H1 (cell line): ENCODE data around the gene CDH18. TPM values are rescaled to one million over a fixed set of nuclear protein-coding genes. Genes with fewer than 3 reads are reported as not detected.

Source experiments
- CTCF ChIA-PET: fragments of 300-600 bp; sonication (Branson Sonifier 250); formaldehyde crosslinking; loops from one replicate; lab custom pipeline; 2021; ENCODE audit not compliant: partially characterized antibody; lab: Charles Lee
- POLR2A ChIA-PET: fragments of 300-600 bp; sonication (Branson Sonifier 250); formaldehyde crosslinking; loops from one replicate; lab custom pipeline; 2021; ENCODE audit warnings: inconsistent platforms; ENCODE audit not compliant: partially characterized antibody; lab: Charles Lee
- DNase-seq, 2 experiments: peaks; one replicate each; pipeline versions ENCODE4 v3.0.0 to v3.0.0-alpha.2; 2010 to 2022; ENCODE audit warnings: low spot score in 2 of 2, low read depth in 1 of 2, mixed read lengths in 1 of 2
- FAIRE-seq: peaks from 2 replicates; lab custom pipeline; 2011; peaks lifted over from hg19 to GRCh38; lab: Jason Lieb, UNC
- H2AFZ ChIP-seq: 2 replicates; pipeline ENCODE4 v1.8.1; 2012; ENCODE audit warnings: low read length, inconsistent platforms
- H2AK5ac ChIP-seq: 2 replicates; pipeline ENCODE4 v1.6.1; 2013; ENCODE audit warnings: low read depth, low read length
- H2BK120ac ChIP-seq: replicated peaks from 2 replicates; pipeline ENCODE3; 2013; ENCODE audit warnings: low read depth, low read length, inconsistent platforms
- H2BK12ac ChIP-seq: 2 replicates; pipeline ENCODE4 v1.6.1; 2013; ENCODE audit warnings: low read depth, low read length
- H2BK15ac ChIP-seq: 2 replicates; pipeline ENCODE4 v1.6.1; 2013; ENCODE audit warnings: low read length
- H2BK20ac ChIP-seq: 2 replicates; pipeline ENCODE4 v1.6.1; 2013; ENCODE audit warnings: low read length
- H2BK5ac ChIP-seq: 2 replicates; pipeline ENCODE4 v1.6.1; 2013; ENCODE audit warnings: low read depth, low read length
- H3K14ac ChIP-seq: 2 replicates; pipeline ENCODE4 v1.6.1; 2013; ENCODE audit warnings: inconsistent platforms; ENCODE audit not compliant: insufficient read length
- H3K18ac ChIP-seq: 2 replicates; pipeline ENCODE4 v1.6.1; 2013; ENCODE audit warnings: low read length; ENCODE audit errors: extremely low read depth
- H3K23ac ChIP-seq: 2 replicates; pipeline ENCODE4 v1.6.1; 2013; ENCODE audit warnings: inconsistent platforms; ENCODE audit not compliant: insufficient read length
- H3K23me2 ChIP-seq: 2 replicates; pipeline ENCODE4 v1.6.1; 2013; ENCODE audit warnings: low read depth, low read length
- H3K27ac ChIP-seq: 2 replicates; pipeline ENCODE4 v1.6.1; 2011; ENCODE audit warnings: low read depth, low read length, inconsistent platforms
- H3K27me3 ChIP-seq, 4 experiments: replicated peaks in 1 of 4; 1 replicate in 1 of 4; 2 replicates in 3 of 4; pipeline versions ENCODE4 v1.6.1 to v1.8.1; 2011 to 2013; ENCODE audit warnings: low read length in 3 of 4, mild to moderate bottlenecking in 3 of 4, inconsistent platforms in 2 of 4, mixed read lengths in 2 of 4, moderate library complexity in 1 of 4; ENCODE audit not compliant: control insufficient read depth in 3 of 4, insufficient read depth in 3 of 4; ENCODE audit errors: extremely low read depth in 1 of 4
- H3K36me3 ChIP-seq, 4 experiments: 2 replicates each; pipeline versions ENCODE4 v1.6.1 to v1.8.1; 2011 to 2013; ENCODE audit warnings: mild to moderate bottlenecking in 4 of 4, low read length in 3 of 4, moderate library complexity in 2 of 4, control low read depth in 1 of 4, inconsistent platforms in 1 of 4; ENCODE audit not compliant: insufficient read depth in 4 of 4, control insufficient read depth in 2 of 4
- H3K4ac ChIP-seq: replicated peaks from 2 replicates; pipeline ENCODE3; 2013; ENCODE audit warnings: low read length, low read depth, mixed read lengths, inconsistent platforms; ENCODE audit not compliant: insufficient read length
- H3K4me1 ChIP-seq, 4 experiments: replicated peaks in 1 of 4; 1 replicate in 1 of 4; 2 replicates in 3 of 4; pipeline versions ENCODE4 v1.6.1 to v1.8.1; 2011 to 2013; ENCODE audit warnings: low read length in 3 of 4, inconsistent platforms in 2 of 4, mixed read lengths in 1 of 4; ENCODE audit not compliant: insufficient read depth in 4 of 4, control insufficient read depth in 3 of 4
- H3K4me2 ChIP-seq, 2 experiments: 2 replicates each; pipeline versions ENCODE4 v1.6.1 to v1.8.1; 2011 to 2013; ENCODE audit warnings: low read depth in 2 of 2, low read length in 2 of 2, control low read depth in 1 of 2, inconsistent platforms in 1 of 2, mild to moderate bottlenecking in 1 of 2; ENCODE audit not compliant: insufficient read depth in 1 of 2
- H3K4me3 ChIP-seq, 4 experiments: fragments of 200-600, 300-600 bp in 1 of 4; sonication (generic), shearing (Covaris generic), sonication (Bioruptor Twin) in 1 of 4; 2 replicates each; pipeline versions ENCODE4 v1.5.1 to v1.8.1; 2011 to 2016; ENCODE audit warnings: low read length in 4 of 4, low read depth in 3 of 4, control low read depth in 2 of 4, inconsistent platforms in 2 of 4, mild to moderate bottlenecking in 2 of 4, mixed read lengths in 1 of 4, moderate library complexity in 1 of 4; ENCODE audit not compliant: insufficient read depth in 2 of 4; ENCODE audit errors: extremely low read depth in 1 of 4
- H3K56ac ChIP-seq: replicated peaks from 2 replicates; pipeline ENCODE3; 2013; ENCODE audit warnings: low read depth, mild to moderate bottlenecking, mixed read lengths, low read length, inconsistent platforms; ENCODE audit not compliant: insufficient read length
- H3K79me1 ChIP-seq: 2 replicates; pipeline ENCODE4 v1.6.1; 2013; ENCODE audit warnings: low read depth, low read length, control low read depth
- H3K79me2 ChIP-seq, 2 experiments: 2 replicates each; pipeline versions ENCODE4 v1.6.1 to v1.8.1; 2012 to 2013; ENCODE audit warnings: low read length in 2 of 2, mild to moderate bottlenecking in 2 of 2, inconsistent platforms in 1 of 2; ENCODE audit not compliant: insufficient read depth in 2 of 2, control insufficient read depth in 1 of 2
- H3K9ac ChIP-seq, 4 experiments: replicated peaks in 1 of 4; 1 replicate in 1 of 4; 2 replicates in 3 of 4; pipeline versions ENCODE4 v1.6.1 to v1.8.1; 2011 to 2013; ENCODE audit warnings: low read depth in 3 of 4, low read length in 3 of 4, control low read depth in 2 of 4, mild to moderate bottlenecking in 2 of 4, moderate library complexity in 2 of 4, inconsistent platforms in 1 of 4; ENCODE audit errors: extremely low read depth in 1 of 4
- H3K9me3 ChIP-seq, 2 experiments: 2 replicates each; pipeline versions ENCODE4 v1.6.1 to v1.8.1; 2012 to 2013; ENCODE audit warnings: mild to moderate bottlenecking in 2 of 2, moderate library complexity in 2 of 2, control low read depth in 1 of 2, inconsistent platforms in 1 of 2, low read depth in 1 of 2, low read length in 1 of 2, mixed read lengths in 1 of 2; ENCODE audit not compliant: insufficient read depth in 2 of 2
- H4K20me1 ChIP-seq, 2 experiments: replicated peaks in 1 of 2; 2 replicates each; pipeline versions ENCODE3 to v1.8.1; 2011 to 2013; ENCODE audit warnings: inconsistent platforms in 2 of 2, low read length in 2 of 2, mild to moderate bottlenecking in 1 of 2; ENCODE audit not compliant: insufficient read depth in 2 of 2, control insufficient read depth in 1 of 2
- H4K5ac ChIP-seq: 2 replicates; pipeline ENCODE4 v1.6.1; 2013; ENCODE audit warnings: low read length, low read depth, mixed read lengths, inconsistent platforms; ENCODE audit not compliant: insufficient read length
- H4K8ac ChIP-seq: 2 replicates; pipeline ENCODE4 v1.8.0; 2013; ENCODE audit warnings: mild to moderate bottlenecking, moderate library complexity, low read length, inconsistent platforms; ENCODE audit not compliant: insufficient read depth; ENCODE audit errors: extremely low read depth
- H4K91ac ChIP-seq: replicated peaks from 2 replicates; pipeline ENCODE3; 2013; ENCODE audit warnings: low read length, mixed read lengths, inconsistent platforms; ENCODE audit not compliant: insufficient read length
- BCL11A ChIP-seq, 2 experiments: IDR thresholded peaks; one replicate each; pipeline ENCODE4 v1.6.1; 2011; ENCODE audit warnings: low read depth in 2 of 2, low read length in 2 of 2, mild to moderate bottlenecking in 2 of 2
- CTBP2 ChIP-seq: IDR thresholded peaks from 2 replicates; pipeline ENCODE4 v1.7.0; 2011; ENCODE audit warnings: borderline replicate concordance, mild to moderate bottlenecking, moderate library complexity, mixed read lengths, low read length; ENCODE audit not compliant: insufficient read depth, insufficient read length
- GTF2F1 ChIP-seq: IDR thresholded peaks from 2 replicates; pipeline ENCODE4 v1.6.1; 2012; ENCODE audit warnings: low read depth, low read length, improper control_type of control experiment, borderline replicate concordance
- HDAC6 ChIP-seq: IDR thresholded peaks from one replicate; pipeline ENCODE4 v1.7.1; 2012; ENCODE audit warnings: low read depth, mild to moderate bottlenecking, inconsistent platforms, low read length, moderate library complexity
- KDM4A ChIP-seq: IDR thresholded peaks from one replicate; pipeline ENCODE4 v1.7.1; 2012; ENCODE audit warnings: low read depth, mild to moderate bottlenecking, moderate library complexity, low read length, inconsistent platforms; ENCODE audit not compliant: severe bottlenecking
- MAFK ChIP-seq: IDR thresholded peaks from 2 replicates; pipeline ENCODE4 v1.6.1; 2012; ENCODE audit warnings: low read depth, mild to moderate bottlenecking, improper control_type of control experiment, low read length
- RAD21 ChIP-seq, 2 experiments: IDR thresholded peaks in 1 of 2; conservative IDR thresholded peaks in 1 of 2; 2 replicates each; pipeline ENCODE4 v1.6.1; 2011; ENCODE audit warnings: low read depth in 2 of 2, low read length in 2 of 2, improper control_type of control experiment in 1 of 2, inconsistent platforms in 1 of 2, mild to moderate bottlenecking in 1 of 2, moderate library complexity in 1 of 2
- SP1 ChIP-seq: IDR thresholded peaks from 2 replicates; pipeline ENCODE4 v1.6.1; 2011; ENCODE audit warnings: low read depth, low read length
- SP2 ChIP-seq: IDR thresholded peaks from 2 replicates; pipeline ENCODE4 v1.6.1; 2012; ENCODE audit warnings: mild to moderate bottlenecking, low read length, inconsistent platforms
- SRF ChIP-seq: IDR thresholded peaks from 2 replicates; pipeline ENCODE4 v1.6.1; 2011; ENCODE audit warnings: mild to moderate bottlenecking, low read depth, low read length, moderate library complexity
- WGBS, 2 experiments: shearing (Covaris generic) in 1 of 2; methylation state at CpG; one replicate each; pipeline versions ENCODE4 v1.1.6 to v1.1.7; 2013 to 2015; ENCODE audit warnings: low lambda C conversion rate in 2 of 2, mixed read lengths in 2 of 2, inconsistent platforms in 1 of 2, low coverage in 1 of 2, missing lambda C conversion rate in 1 of 2; ENCODE audit not compliant: insufficient replicate concordance in 2 of 2, insufficient coverage in 1 of 2, insufficient read length in 1 of 2; ENCODE audit errors: extremely low coverage in 1 of 2, missing lambda C conversion rate in 1 of 2; 5-methylcytosine and 5-hydroxymethylcytosine counted together
- polyA plus RNA-seq, 7 experiments: library from polyadenylated mRNA; depleted of rRNA in 3 of 7; stranded (reverse) in 5 of 7; unstranded in 2 of 7; fragments of >200 nt in 5 of 7; fragments of 200-250 nt in 2 of 7; gene quantifications; 1 replicate in 5 of 7; 2 replicates in 1 of 7; 4 replicates in 1 of 7; pipeline versions ENCODE4 v1.2.1 to v1.2.3, GENCODE V29; 2011 to 2013; ENCODE audit warnings: missing spikeins in 2 of 7, mixed read lengths in 2 of 7
- total RNA-seq: library from RNA; stranded (reverse); fragmentation: NEBNext Ultra II Directional; extraction: Animal tissue kit (Norgen Biotek cat#: 25700); gene quantifications from 2 replicates; pipeline ENCODE4 v1.2.1, GENCODE V29; 2021
- TF ChIP-seq, protein P1 (sequence below), 3 experiments: IDR thresholded peaks; 1 replicate in 2 of 3; 2 replicates in 1 of 3; pipeline versions ENCODE4 v1.5.1 to v1.6.1; 2011; ENCODE audit warnings: low read length in 3 of 3, mild to moderate bottlenecking in 3 of 3, inconsistent platforms in 2 of 3, low read depth in 1 of 3, moderate library complexity in 1 of 3; ENCODE audit not compliant: insufficient read depth in 1 of 3; ENCODE audit errors: control extremely low read depth in 1 of 3

Gene CDH18
- total and polyA plus RNA-seq, 2 of the 8 experiments (the other 6 are each of a cell fraction or from before 2014, with no cell fraction given), result 0.30 to 0.32 TPM

DNA sequence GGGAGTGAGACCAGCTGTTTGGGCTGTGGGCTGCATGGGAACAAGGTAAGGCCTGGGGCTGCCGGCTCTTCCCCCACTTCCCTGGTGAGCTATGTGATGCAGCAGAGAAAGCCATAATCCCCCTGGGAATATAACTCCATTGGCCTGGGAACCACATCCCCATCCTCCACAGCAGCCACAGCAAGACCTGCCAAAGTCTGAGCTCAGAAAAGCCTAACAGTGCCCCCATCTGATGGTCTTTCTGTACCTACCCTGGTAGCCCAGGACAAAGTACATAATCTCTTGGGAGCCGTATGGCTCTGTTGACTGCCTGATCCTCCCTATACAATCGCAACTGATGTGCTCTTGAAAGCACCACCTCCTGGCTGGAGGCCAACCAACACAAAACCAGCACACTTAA lies 432.6 kb downstream of the CDH18 start:
- Histone ChIP-seq H3K4me1 (no peaks in the 10 kb centered on the region), H2BK120ac (no peak overlapping the region), H3K27me3 (no peaks in the 10 kb centered on the region), H2AFZ (peak overlapping the region; percentile 88; the same call in 1 of the 2 replicates), H3K4ac (no peak overlapping the region), H3K56ac (no peak overlapping the region), H3K27ac (no peak overlapping the region), H4K5ac (no peak overlapping the region), H3K23ac (no peak overlapping the region), H4K91ac (no peak overlapping the region), H4K8ac (no peak overlapping the region), H2BK15ac (no peak overlapping the region), H3K14ac (no peak overlapping the region), H3K18ac (no peak overlapping the region), H3K79me2 (no peaks in the 10 kb centered on the region), H2AK5ac (no peak overlapping the region), H3K23me2 (no peaks in the 10 kb centered on the region; the same call in 1 of the 2 replicates), H3K79me1 (no peaks in the 10 kb centered on the region), H2BK5ac (no peak overlapping the region), H3K4me3 (no peak overlapping the region), H2BK12ac (no peak overlapping the region), H3K9ac (no peak overlapping the region), H3K4me2 (no peak overlapping the region), H3K36me3 (no peaks in the 10 kb centered on the region), H3K9me3 (no peaks in the 10 kb centered on the region), H2BK20ac (no peak overlapping the region), H4K20me1 (no peaks in the 10 kb centered on the region)
- POLR2A ChIA-PET, result no interaction called here
- no peak for FAIRE-seq
- CTCF ChIA-PET, result interaction anchor here (0.7 to 1.6 kb wide), 4 partner anchors 9 to 1047 kb away, joined by 3 to 5 read pairs (median 4); no protein-coding TSS in a partner anchor
- no peak for DNase-seq
- WGBS, 2 experiments, result 96% methylated on average over 3 of the region's 3 CpGs; no CpG with 5 or more reads in 1 of the 2 experiments
- TF ChIP-seq SP1, result no peak
- no peak for TF ChIP-seq KDM4A
- TF ChIP-seq MAFK, result no peak
- no peak for TF ChIP-seq HDAC6
- TF ChIP-seq RAD21 (IDR thresholded peaks at IDR 0.05 in 1 of 2, conservative IDR thresholded peaks at IDR 0.05 in 1 of 2; ENCODE audit: low read depth in 2 of 2, low read length in 2 of 2), result peak; percentile 17 to 41; a peak in 3 of 4 replicates
- no peak for TF ChIP-seq SRF
- TF ChIP-seq, protein P1, sequence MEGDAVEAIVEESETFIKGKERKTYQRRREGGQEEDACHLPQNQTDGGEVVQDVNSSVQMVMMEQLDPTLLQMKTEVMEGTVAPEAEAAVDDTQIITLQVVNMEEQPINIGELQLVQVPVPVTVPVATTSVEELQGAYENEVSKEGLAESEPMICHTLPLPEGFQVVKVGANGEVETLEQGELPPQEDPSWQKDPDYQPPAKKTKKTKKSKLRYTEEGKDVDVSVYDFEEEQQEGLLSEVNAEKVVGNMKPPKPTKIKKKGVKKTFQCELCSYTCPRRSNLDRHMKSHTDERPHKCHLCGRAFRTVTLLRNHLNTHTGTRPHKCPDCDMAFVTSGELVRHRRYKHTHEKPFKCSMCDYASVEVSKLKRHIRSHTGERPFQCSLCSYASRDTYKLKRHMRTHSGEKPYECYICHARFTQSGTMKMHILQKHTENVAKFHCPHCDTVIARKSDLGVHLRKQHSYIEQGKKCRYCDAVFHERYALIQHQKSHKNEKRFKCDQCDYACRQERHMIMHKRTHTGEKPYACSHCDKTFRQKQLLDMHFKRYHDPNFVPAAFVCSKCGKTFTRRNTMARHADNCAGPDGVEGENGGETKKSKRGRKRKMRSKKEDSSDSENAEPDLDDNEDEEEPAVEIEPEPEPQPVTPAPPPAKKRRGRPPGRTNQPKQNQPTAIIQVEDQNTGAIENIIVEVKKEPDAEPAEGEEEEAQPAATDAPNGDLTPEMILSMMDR (IDR thresholded peaks at IDR 0.05; ENCODE audit: control extremely low read depth in 1 of 3, insufficient read depth in 1 of 3, low read depth in 1 of 3, low read length in 3 of 3), result peak in 1 of 3 experiments; percentile 13; a peak in 2 of 4 replicates
- no peak for TF ChIP-seq SP2
- TF ChIP-seq CTBP2, result no peak
- no peak for TF ChIP-seq BCL11A (IDR thresholded peaks at IDR 0.05; ENCODE audit: low read depth in 2 of 2, low read length in 2 of 2)
- no peak for TF ChIP-seq GTF2F1
